H9 (cell line): Measurements from ENCODE around the gene NKD2. TPM values are rescaled to one million over a fixed set of nuclear protein-coding genes. Genes with fewer than 3 reads are reported as not detected.

Experiments
- DNase-seq: peaks from one replicate; pipeline ENCODE4 v3.0.0-alpha.2; 2017
- H2AFZ ChIP-seq: one replicate; pipeline ENCODE4 v1.6.1; 2013; ENCODE audit warnings: mild to moderate bottlenecking, low read length, control low read depth, moderate library complexity
- H2AK5ac ChIP-seq: 2 replicates; pipeline ENCODE4 v1.6.1; 2013; ENCODE audit warnings: low read length, control low read depth, mixed read lengths; ENCODE audit not compliant: insufficient read length
- H2BK120ac ChIP-seq: one replicate; pipeline ENCODE4 v1.6.1; 2013; ENCODE audit warnings: low read depth, mild to moderate bottlenecking, low read length, control low read depth, inconsistent platforms; ENCODE audit not compliant: poor library complexity, severe bottlenecking
- H2BK12ac ChIP-seq: 2 replicates; pipeline ENCODE4 v1.6.1; 2013; ENCODE audit warnings: low read length, control low read depth, mixed read lengths, low read depth; ENCODE audit not compliant: insufficient read length
- H2BK15ac ChIP-seq: 2 replicates; pipeline ENCODE4 v1.6.1; 2013; ENCODE audit warnings: low read depth, low read length, control low read depth
- H2BK20ac ChIP-seq: one replicate; pipeline ENCODE4 v1.6.1; 2013; ENCODE audit warnings: low read depth, mild to moderate bottlenecking, low read length, control low read depth, inconsistent platforms; ENCODE audit not compliant: poor library complexity, severe bottlenecking
- H2BK5ac ChIP-seq: 2 replicates; pipeline ENCODE4 v1.6.1; 2013; ENCODE audit warnings: low read length, control low read depth, mixed read lengths; ENCODE audit not compliant: insufficient read length
- H3K14ac ChIP-seq: 2 replicates; pipeline ENCODE4 v1.6.1; 2013; ENCODE audit warnings: low read length, control low read depth; ENCODE audit not compliant: insufficient read depth
- H3K18ac ChIP-seq: 2 replicates; pipeline ENCODE4 v1.6.1; 2013; ENCODE audit warnings: low read depth, mild to moderate bottlenecking, mixed read lengths, low read length, control low read depth; ENCODE audit not compliant: insufficient read length
- H3K23ac ChIP-seq: 2 replicates; pipeline ENCODE4 v1.6.1; 2013; ENCODE audit warnings: low read length, control low read depth, mixed read lengths, low read depth; ENCODE audit not compliant: insufficient read length
- H3K23me2 ChIP-seq: 2 replicates; pipeline ENCODE4 v1.6.1; 2013; ENCODE audit warnings: low read depth, mild to moderate bottlenecking, mixed read lengths, low read length, control low read depth; ENCODE audit not compliant: insufficient read length, poor library complexity, severe bottlenecking
- H3K27ac ChIP-seq: 2 replicates; pipeline ENCODE4 v1.5.1; 2013; ENCODE audit warnings: low read length, control low read depth, mixed read lengths, low read depth; ENCODE audit not compliant: insufficient read length
- H3K27me3 ChIP-seq: 2 replicates; pipeline ENCODE4 v1.6.1; 2013; ENCODE audit warnings: low read length, control low read depth, inconsistent platforms; ENCODE audit not compliant: insufficient read depth
- H3K4ac ChIP-seq: 2 replicates; pipeline ENCODE4 v1.6.1; 2013; ENCODE audit warnings: low read depth, mild to moderate bottlenecking, control low read depth, inconsistent platforms, low read length, moderate library complexity
- H3K4me1 ChIP-seq: 2 replicates; pipeline ENCODE4 v1.6.1; 2013; ENCODE audit warnings: low read length, control low read depth, inconsistent platforms; ENCODE audit not compliant: insufficient read depth
- H3K4me2 ChIP-seq: 2 replicates; pipeline ENCODE4 v1.6.1; 2013; ENCODE audit warnings: low read length, control low read depth, mixed read lengths; ENCODE audit not compliant: insufficient read length, insufficient read depth
- H3K56ac ChIP-seq: 2 replicates; pipeline ENCODE4 v1.6.1; 2013; ENCODE audit warnings: low read depth, mild to moderate bottlenecking, mixed read lengths, low read length, control low read depth; ENCODE audit not compliant: insufficient read length
- H3K79me1 ChIP-seq: 2 replicates; pipeline ENCODE4 v1.6.1; 2013; ENCODE audit warnings: low read depth, mild to moderate bottlenecking, moderate library complexity, low read length, control low read depth, inconsistent platforms; ENCODE audit not compliant: insufficient read depth, poor library complexity, severe bottlenecking
- H3K79me2 ChIP-seq: 2 replicates; pipeline ENCODE4 v1.6.1; 2013; ENCODE audit warnings: low read length, control low read depth, inconsistent platforms; ENCODE audit not compliant: insufficient read depth
- H3K9ac ChIP-seq: 2 replicates; pipeline ENCODE4 v1.6.1; 2013; ENCODE audit warnings: low read length, control low read depth, mixed read lengths; ENCODE audit not compliant: insufficient read length; ENCODE audit errors: extremely low read depth
- H3K9me3 ChIP-seq: one replicate; pipeline ENCODE4 v1.6.1; 2013; ENCODE audit warnings: low read depth, low read length, inconsistent platforms; ENCODE audit not compliant: control insufficient read depth
- H3T11ph ChIP-seq: one replicate; pipeline ENCODE4 v1.6.1; 2013; ENCODE audit warnings: mild to moderate bottlenecking, low read length, control low read depth, inconsistent platforms
- H4K20me1 ChIP-seq: one replicate; pipeline ENCODE4 v1.6.1; 2013; ENCODE audit not compliant: control insufficient read depth, insufficient read length, insufficient read depth
- H4K5ac ChIP-seq: 2 replicates; pipeline ENCODE4 v1.6.1; 2013; ENCODE audit warnings: low read depth, mild to moderate bottlenecking, mixed read lengths, low read length, control low read depth; ENCODE audit not compliant: insufficient read length
- H4K8ac ChIP-seq: replicated peaks from 2 replicates; pipeline ENCODE4 v1.6.1; 2013; ENCODE audit warnings: low read length, control low read depth, mixed read lengths, low read depth; ENCODE audit not compliant: insufficient read length
- H4K91ac ChIP-seq: 2 replicates; pipeline ENCODE4 v1.6.1; 2013; ENCODE audit warnings: low read depth, mild to moderate bottlenecking, moderate library complexity, mixed read lengths, low read length, control low read depth; ENCODE audit not compliant: insufficient read length
- H3K27ac Mint-ChIP-seq, 3 experiments: 2 replicates in 2 of 3; 3 replicates in 1 of 3; pipeline ENCODE4 v1.8.0; 2020 to 2021; ENCODE audit warnings: mixed read lengths in 3 of 3, mild to moderate bottlenecking in 1 of 3, moderate library complexity in 1 of 3
- H3K27me3 Mint-ChIP-seq: 2 replicates; pipeline ENCODE4 v1.8.0; 2021; ENCODE audit warnings: low read depth, mild to moderate bottlenecking, moderate library complexity, mixed read lengths
- H3K36me3 Mint-ChIP-seq, 3 experiments: 2 replicates in 2 of 3; 3 replicates in 1 of 3; pipeline ENCODE4 v1.8.0; 2020 to 2021; ENCODE audit warnings: low read depth in 3 of 3, mixed read lengths in 3 of 3; ENCODE audit not compliant: insufficient read depth in 1 of 3
- H3K4me1 Mint-ChIP-seq, 2 experiments: 2 replicates each; pipeline ENCODE4 v1.8.0; 2020; ENCODE audit warnings: mixed read lengths in 2 of 2
- H3K4me3 Mint-ChIP-seq, 2 experiments: 2 replicates in 1 of 2; 3 replicates in 1 of 2; pipeline ENCODE4 v1.8.0; 2020 to 2021; ENCODE audit warnings: mild to moderate bottlenecking in 2 of 2, mixed read lengths in 2 of 2, moderate library complexity in 1 of 2
- H3K9me3 Mint-ChIP-seq, 2 experiments: 2 replicates in 1 of 2; 3 replicates in 1 of 2; pipeline ENCODE4 v1.8.0; 2020; ENCODE audit warnings: mild to moderate bottlenecking in 2 of 2, mixed read lengths in 2 of 2, moderate library complexity in 1 of 2
- CTCF ChIP-seq: fragments of 200-600 bp; sonication (generic); conservative IDR thresholded peaks from 3 replicates; pipeline ENCODE4 v1.8.0; 2021; ENCODE audit warnings: antibody characterized with exemption, mild to moderate bottlenecking
- WGBS: extraction: QIAGEN DNeasy Blood & Tissue Kit; methylation state at CpG from one replicate; pipeline ENCODE4 v1.1.7; 2013; ENCODE audit warnings: missing lambda C conversion rate, low lambda C conversion rate, mixed read lengths; ENCODE audit not compliant: insufficient read length; ENCODE audit errors: extremely low coverage; 5-methylcytosine and 5-hydroxymethylcytosine counted together
- total RNA-seq: library from RNA; stranded (reverse); gene quantifications from 2 replicates; pipeline ENCODE4 v1.2.1, GENCODE V29; 2021

The NKD2 gene
- total RNA-seq, 1 experiment from 2014 or later, result 7.3 TPM

- no peak overlapping the region for H2BK20ac ChIP-seq
- H2BK15ac ChIP-seq, result no peak overlapping the region
- H3K4ac ChIP-seq, result no peak overlapping the region
- H4K91ac ChIP-seq, result no peak overlapping the region
- H3K4me1 ChIP-seq, result no peaks in the 10 kb centered on the region
- no peak overlapping the region for H4K5ac ChIP-seq
- H3K4me2 ChIP-seq, result no peak overlapping the region
- no peaks in the 10 kb centered on the region for H3K4me1 Mint-ChIP-seq
- DNase-seq, result no peak
- H2BK120ac ChIP-seq, result no peak overlapping the region
- no peak overlapping the region for H4K8ac ChIP-seq
- H3T11ph ChIP-seq, result no peak overlapping the region
- H3K79me1 ChIP-seq, result no peaks in the 10 kb centered on the region
- H3K18ac ChIP-seq, result no peak overlapping the region
- no peak overlapping the region for H3K4me3 Mint-ChIP-seq
- H3K9me3 ChIP-seq, result no peaks in the 10 kb centered on the region
- no peak overlapping the region for H2BK12ac ChIP-seq
- H3K27ac ChIP-seq, result no peak overlapping the region
- peaks cover 8 to 34% (median 26%) of the 10 kb centered on the region in 3 experiments for H3K36me3 Mint-ChIP-seq
- no peak overlapping the region; the same call in 1 of the 2 replicates for H3K14ac ChIP-seq
- no peak overlapping the region for H3K9ac ChIP-seq
- H3K27ac Mint-ChIP-seq, result no peak overlapping the region
- H3K79me2 ChIP-seq, result no peaks in the 10 kb centered on the region
- no peak overlapping the region for H2BK5ac ChIP-seq
- no peak overlapping the region for H3K23ac ChIP-seq
- no peaks in the 10 kb centered on the region for H3K27me3 Mint-ChIP-seq
- no peaks in the 10 kb centered on the region for H3K9me3 Mint-ChIP-seq
- H3K56ac ChIP-seq, result no peak overlapping the region
- H3K23me2 ChIP-seq, result no peaks in the 10 kb centered on the region
- H2AK5ac ChIP-seq, result no peak overlapping the region
- H4K20me1 ChIP-seq, result no peaks in the 10 kb centered on the region
- no peaks in the 10 kb centered on the region for H3K27me3 ChIP-seq
- no peak for TF ChIP-seq CTCF
- no CpG with 5 or more reads among the region's 23 CpGs for WGBS
- H2AFZ ChIP-seq, result no peak overlapping the region
Observed at GRCh38 chr5:1078851-1079250, 70.2 kb downstream of the NKD2 start.
